ENCODE results near the gene GLI1.

Gene GLI1

DNA sequence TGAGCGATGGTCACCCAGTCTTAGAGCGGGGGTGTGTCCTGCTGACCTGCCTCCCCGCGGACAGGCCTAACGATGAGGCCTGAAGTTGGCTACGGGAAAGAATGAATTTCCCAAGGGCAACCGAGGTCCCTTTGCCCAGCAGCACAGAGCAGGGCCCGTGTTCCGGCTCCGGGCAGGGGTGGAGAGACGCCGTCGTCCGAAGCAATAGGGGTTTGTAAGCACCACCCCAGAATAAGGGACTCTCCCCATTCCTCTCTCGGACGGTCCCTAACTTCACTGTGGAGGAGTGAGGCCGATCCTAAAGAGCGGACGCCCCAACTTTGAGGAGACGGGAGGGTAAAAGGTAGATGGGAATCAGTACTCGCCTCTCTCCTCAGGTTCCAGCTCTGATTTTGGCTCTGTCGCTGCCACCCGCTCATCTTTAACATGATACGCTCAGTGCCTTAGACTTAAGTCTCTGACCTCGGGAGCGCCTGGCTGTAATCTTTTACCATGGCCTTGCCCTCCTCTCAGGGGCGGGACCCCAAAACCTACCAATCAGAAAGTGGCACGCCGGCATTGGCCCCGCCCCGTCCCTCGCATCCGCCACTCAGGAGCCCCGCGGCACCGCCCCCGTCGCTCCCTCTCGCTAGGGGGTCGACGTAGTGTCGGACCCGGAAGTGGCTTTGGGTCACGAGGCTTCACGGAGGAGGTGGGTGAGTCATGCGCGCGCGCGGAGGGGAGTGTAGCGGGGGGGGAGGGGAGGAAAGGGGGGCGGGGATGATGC lies 60.7 kb downstream of the GLI1 start, which contains the start of gene DDIT3:
DDIT3 (minus strand) TSS at position 462 of the 766 bp plus-strand sequence. CDS start 3,108 bp downstream, outside the sequence.
- DNase-seq: peak; percentile 99 to 100

DNA sequence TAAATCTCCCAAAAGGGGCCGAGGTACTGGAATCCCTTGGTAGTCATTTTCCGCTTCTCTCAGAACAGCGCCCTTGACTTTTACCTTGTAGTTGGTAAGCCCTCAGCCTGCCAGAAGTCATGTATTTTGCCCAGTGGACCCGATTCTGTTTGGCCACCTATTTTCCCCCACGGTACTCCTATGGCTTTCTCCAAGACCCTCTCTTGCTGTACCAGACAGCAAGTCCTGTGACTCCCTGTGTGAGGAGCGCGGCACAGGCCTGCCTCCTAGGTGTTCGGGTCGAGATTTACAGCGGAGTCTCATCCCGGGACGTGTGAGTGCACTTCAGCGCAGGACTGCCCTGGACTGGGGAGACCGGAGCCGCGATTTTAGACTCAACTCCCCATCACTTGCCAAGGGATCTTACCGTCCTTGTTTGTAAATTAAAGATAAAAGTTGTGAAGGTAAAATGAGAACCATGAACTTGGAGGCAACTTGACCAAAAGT lies 62.0 kb downstream of the GLI1 start:
- DNase-seq: no peak

All from stimulated activated CD4-positive, alpha-beta T cell treated with anti-CD3 and anti-CD28 coated beads, Interleukin-4, amount 100 ng/mL, for 4 hours (primary cell).